Thymus (tissue), 11 donors: ENCODE data around the gene RAD51D. TPM values are rescaled to one million over a fixed set of nuclear protein-coding genes. Genes with fewer than 3 reads are reported as not detected.
A peak's percentile ranks its signal among the peaks of the same experiment; 100 is the strongest.

Source experiments
- DNase-seq, 9 donors: peaks; one replicate each; pipeline ENCODE4 v3.0.0-alpha.2; 2013; ENCODE audit warnings: low spot score in 9 of 9, low read depth in 6 of 9, missing footprints in 1 of 9
- H3K27ac ChIP-seq, 2 donors: one replicate each; pipeline ENCODE4 v1.5.1; 2013; ENCODE audit warnings: control low read depth in 1 of 2, low read depth in 1 of 2, low read length in 1 of 2, mild to moderate bottlenecking in 1 of 2, moderate library complexity in 1 of 2
- H3K27me3 ChIP-seq, 2 donors: one replicate each; pipeline ENCODE4 v1.5.1; 2013; ENCODE audit warnings: low read length in 1 of 2; ENCODE audit not compliant: control insufficient read depth in 2 of 2, insufficient read depth in 1 of 2
- H3K36me3 ChIP-seq, 2 donors: one replicate each; pipeline ENCODE4 v1.5.1; 2013; ENCODE audit warnings: low read length in 1 of 2, mild to moderate bottlenecking in 1 of 2, moderate library complexity in 1 of 2; ENCODE audit not compliant: control insufficient read depth in 2 of 2, insufficient read depth in 2 of 2
- H3K4me1 ChIP-seq, 2 donors: one replicate each; pipeline ENCODE4 v1.5.1; 2013; ENCODE audit warnings: low read length in 2 of 2; ENCODE audit not compliant: control insufficient read depth in 2 of 2, insufficient read depth in 2 of 2
- H3K4me3 ChIP-seq, 2 donors: one replicate each; pipeline ENCODE4 v1.5.1; 2013; ENCODE audit warnings: low read length in 2 of 2, control low read depth in 1 of 2, mild to moderate bottlenecking in 1 of 2
- H3K9me3 ChIP-seq, 2 donors: one replicate each; pipeline ENCODE4 v1.5.1; 2013; ENCODE audit warnings: low read length in 1 of 2, mild to moderate bottlenecking in 1 of 2; ENCODE audit not compliant: control insufficient read depth in 2 of 2, insufficient read depth in 1 of 2
- WGBS: extraction: QIAGEN DNeasy Blood & Tissue Kit; methylation state at CpG from one replicate; pipeline ENCODE4 v1.1.7; 2013; 5-methylcytosine and 5-hydroxymethylcytosine counted together
- polyA plus RNA-seq: library from polyadenylated mRNA; stranded (reverse); fragments of 200-250 nt; gene quantifications from one replicate; pipeline ENCODE4 v1.2.3, GENCODE V29; 2013
- total RNA-seq: library from RNA; stranded (reverse); fragments of 120-200 nt; gene quantifications from one replicate; pipeline ENCODE4 v1.2.4, GENCODE V29; 2013
- donor health status: healthy.

The RAD51D gene
- total and polyA plus RNA-seq, 2 donors = 5.9 to 7.7 TPM

DNA sequence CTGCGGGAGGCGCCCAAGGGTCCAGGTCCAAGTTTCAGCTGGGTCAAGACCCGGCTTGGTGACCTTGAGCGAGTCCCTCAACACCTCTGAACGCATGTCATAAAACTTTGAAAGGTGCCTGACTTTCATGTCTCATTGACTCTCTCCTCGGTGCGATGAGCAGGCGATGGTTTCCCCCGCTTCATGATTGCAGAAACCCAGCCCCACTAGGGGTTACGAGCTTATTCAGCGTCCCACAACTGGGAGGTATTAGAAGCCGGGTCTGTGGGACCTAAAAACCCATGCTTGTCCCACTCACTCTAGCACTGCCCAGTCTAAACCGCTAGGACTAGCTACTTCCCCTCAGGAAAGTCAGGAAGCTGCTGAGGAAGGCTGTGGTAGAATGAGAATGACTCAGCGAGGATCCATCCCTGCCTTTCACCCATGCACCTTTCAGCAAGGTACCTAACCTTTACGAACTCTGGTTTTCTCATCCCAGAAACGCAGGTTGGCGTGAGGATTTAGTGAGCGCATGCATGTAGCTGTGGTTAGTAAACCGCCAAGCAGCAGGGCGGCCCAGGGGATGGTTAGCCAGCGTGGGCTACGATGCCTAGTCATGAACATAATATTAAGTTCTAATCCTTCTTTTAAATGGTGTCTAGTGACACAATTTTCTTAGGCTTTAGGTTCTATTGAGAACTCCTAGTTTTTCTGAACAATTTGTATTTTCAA, 29.9 kb downstream of the RAD51D start:
- H3K36me3 ChIP-seq = no peaks in the 10 kb centered on the region
- DNase-seq = peak in 3 of 9 donors; percentile 23 to 56 (median 52)
- H3K4me3 ChIP-seq = peak overlapping the region; percentile 49 to 98
- 5% methylated on average over 22 of the region's 22 CpGs for WGBS
- H3K27me3 ChIP-seq = no peaks in the 10 kb centered on the region
- H3K9me3 ChIP-seq = no peaks in the 10 kb centered on the region
- H3K4me1 ChIP-seq = peaks cover 0 to 16% of the 10 kb centered on the region in 2 donors
- H3K27ac ChIP-seq = peak overlapping the region; percentile 75 to 87

DNA sequence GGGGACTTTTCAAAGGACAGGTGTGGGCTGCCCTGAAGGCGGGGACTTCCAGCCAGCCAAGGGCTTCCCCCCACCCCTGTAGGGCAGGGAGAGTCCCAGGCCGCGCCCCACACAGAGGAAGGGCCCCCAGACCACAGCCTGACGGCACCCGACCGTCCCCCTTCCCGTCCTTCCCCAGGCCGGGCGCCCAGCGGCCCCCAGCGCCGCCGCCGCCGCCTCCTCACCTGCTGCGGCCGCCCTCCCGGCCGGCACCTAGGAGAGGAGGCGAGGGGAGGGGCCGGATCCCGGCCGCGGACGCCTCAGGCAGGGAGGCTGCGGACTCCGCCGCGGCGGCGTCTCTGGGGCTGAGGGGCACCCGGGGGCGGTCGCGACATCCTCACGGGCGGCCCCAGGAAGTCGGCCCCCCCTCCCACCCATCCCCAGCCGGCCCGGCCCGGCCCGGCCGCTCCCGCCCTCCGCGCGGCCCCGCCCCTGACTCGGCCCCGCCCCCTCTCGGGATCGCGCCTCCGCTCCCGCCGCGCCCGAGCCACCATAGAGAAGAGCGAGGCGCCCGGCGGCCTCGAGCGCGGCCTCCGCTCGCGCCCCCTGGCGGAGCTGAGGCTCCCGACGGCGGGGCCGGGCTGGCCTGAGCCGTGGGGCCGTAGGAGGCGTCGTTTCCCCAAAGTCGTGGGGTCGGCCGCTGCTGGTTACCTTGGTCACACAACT, 30.6 kb downstream of the RAD51D start:
- Histone ChIP-seq H3K27me3 (no peaks in the 10 kb centered on the region), H3K4me1 (peaks cover 0 to 16% of the 10 kb centered on the region in 2 donors), H3K9me3 (no peaks in the 10 kb centered on the region), H3K27ac (peak overlapping the region; percentile 75 to 90), H3K36me3 (no peaks in the 10 kb centered on the region), H3K4me3 (peak overlapping the region; percentile 93 to 98)
- WGBS = under 1% methylated on average over 80 of the region's 80 CpGs
- peak; percentile 45 to 95 (median 85) for DNase-seq

DNA sequence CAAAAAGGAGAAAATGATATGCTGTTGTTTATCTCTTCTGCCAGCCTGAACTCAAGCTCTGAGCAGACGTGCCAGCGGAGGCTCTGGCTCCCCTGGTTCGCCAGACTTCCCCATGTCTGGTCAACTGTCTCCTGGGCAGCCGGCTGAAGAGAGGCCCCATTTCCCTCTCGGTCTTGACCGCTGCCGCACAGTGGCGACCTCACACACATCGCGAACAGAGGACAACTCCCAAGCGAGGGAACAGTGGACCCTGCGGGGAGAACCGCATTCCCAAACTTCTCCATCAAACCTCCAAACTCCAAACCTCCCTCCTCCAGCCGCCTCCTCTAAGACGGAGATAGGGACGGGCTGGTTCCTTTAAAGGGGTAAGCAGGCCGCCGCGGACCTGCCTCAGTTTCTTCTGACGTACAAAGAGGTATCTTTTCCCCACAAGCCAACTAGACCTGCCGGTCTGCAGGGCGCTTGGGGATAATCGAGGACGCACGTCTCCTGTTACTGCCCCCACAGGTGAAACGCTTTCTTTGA, 31.2 kb downstream of the RAD51D start:
- Histone ChIP-seq H3K27ac (peak overlapping the region; percentile 74 to 90), H3K9me3 (no peaks in the 10 kb centered on the region), H3K36me3 (no peaks in the 10 kb centered on the region), H3K27me3 (no peaks in the 10 kb centered on the region), H3K4me1 (peaks cover 0 to 16% of the 10 kb centered on the region in 2 donors), H3K4me3 (peak overlapping the region; percentile 93 to 98)
- DNase-seq = peak in 5 of 9 donors; percentile 16 to 55 (median 29)
- under 1% methylated on average over 26 of the region's 26 CpGs for WGBS

DNA sequence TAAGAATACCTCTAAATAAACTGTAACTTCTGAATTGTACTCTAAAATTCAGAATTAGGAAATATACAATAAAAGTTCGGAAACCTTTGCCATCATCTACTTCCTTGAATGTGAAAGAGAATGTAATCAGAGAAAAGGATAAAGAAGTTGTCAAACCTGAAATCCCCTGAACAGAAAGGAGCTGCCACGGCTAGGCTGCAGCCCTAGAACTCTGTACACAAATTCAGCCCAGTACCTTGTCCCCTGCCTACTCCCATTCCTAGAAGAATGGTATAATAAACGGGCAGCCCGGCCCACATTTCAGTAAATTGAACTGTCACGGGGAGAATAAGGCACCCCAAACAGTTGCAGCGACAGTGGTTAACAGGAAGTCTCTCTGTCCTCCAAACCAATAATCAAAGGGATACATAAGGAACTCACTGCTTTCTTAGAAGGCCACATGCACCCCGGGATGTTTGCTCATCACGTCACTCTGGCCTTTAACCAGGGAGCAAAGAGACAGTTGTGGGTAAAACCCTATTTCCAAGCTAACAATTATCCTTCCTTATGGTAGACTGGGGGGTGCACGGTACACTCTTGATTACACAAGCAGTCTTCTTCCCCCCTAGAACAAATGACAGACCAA, 31.8 kb downstream of the RAD51D start:
- 11% methylated on average over 9 of the region's 9 CpGs for WGBS
- H3K27ac ChIP-seq = peak overlapping the region; percentile 74 to 90
- peak in 7 of 9 donors; percentile 8 to 47 (median 18) for DNase-seq
- peak overlapping the region; percentile 93 to 98 for H3K4me3 ChIP-seq
- H3K4me1 ChIP-seq = peaks cover 0 to 16% of the 10 kb centered on the region in 2 donors
- no peaks in the 10 kb centered on the region for H3K27me3 ChIP-seq
- H3K9me3 ChIP-seq = no peaks in the 10 kb centered on the region
- H3K36me3 ChIP-seq = no peaks in the 10 kb centered on the region

DNA sequence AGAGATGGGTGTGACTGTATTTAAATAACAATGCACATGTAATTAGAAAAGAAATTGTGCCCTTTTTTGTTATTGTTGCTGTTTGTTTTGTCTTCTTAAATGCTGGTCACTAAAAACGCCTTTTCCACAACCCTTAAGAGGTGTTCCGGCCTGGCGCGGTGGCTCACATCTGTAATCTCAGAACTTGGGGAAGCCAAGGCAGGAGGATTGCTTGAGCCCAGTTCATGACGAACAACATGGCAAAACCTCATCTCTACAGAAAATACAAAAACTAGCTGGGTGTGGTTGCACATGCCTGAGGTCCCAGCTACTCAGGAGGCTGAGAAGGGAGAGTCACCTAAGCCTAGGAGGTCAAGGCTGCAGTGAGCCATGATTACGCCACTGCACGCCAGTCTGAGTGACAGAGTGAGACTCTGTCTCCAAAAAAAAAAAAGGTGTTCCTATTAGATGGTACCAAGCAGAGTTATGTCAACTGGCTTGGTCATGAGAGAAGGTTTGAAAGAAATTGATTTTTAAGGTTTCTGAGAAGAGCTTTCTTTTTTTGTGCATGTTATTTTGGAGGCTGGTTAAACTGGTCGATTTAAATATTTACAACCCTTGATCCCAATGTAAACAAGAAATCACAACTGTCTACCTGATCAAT, 32.6 kb downstream of the RAD51D start:
- Histone ChIP-seq H3K4me3 (no peak overlapping the region), H3K4me1 (peaks cover 0 to 18% of the 10 kb centered on the region in 2 donors), H3K27me3 (no peaks in the 10 kb centered on the region), H3K36me3 (no peaks in the 10 kb centered on the region), H3K9me3 (no peaks in the 10 kb centered on the region), H3K27ac (no peak overlapping the region)
- DNase-seq = no peak
- 96% methylated on average over 8 of the region's 8 CpGs for WGBS

DNA sequence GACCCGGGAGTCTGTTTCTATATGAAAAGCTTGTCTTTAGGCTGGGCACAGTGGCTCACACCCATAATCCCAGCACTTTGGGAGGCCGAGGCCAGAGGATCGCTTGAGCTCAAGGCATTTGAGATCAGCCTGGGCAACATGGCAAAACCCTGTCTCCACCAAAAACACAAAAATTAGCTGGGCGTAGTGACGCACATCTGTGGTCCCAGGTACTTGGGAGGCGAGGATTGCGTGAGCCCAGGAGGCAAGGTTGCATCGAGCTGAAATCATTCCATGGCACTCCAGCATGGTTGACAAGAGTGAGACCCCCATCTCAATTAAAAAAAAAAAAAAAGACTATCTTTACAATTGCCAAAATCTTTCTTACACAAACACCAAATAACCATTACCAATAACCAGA, 33.5 kb downstream of the RAD51D start:
- Histone ChIP-seq H3K4me3 (no peak overlapping the region), H3K36me3 (no peaks in the 10 kb centered on the region), H3K27ac (peak overlapping the region in 1 of 2 donors; percentile 27), H3K9me3 (no peaks in the 10 kb centered on the region), H3K27me3 (no peaks in the 10 kb centered on the region), H3K4me1 (peaks cover 0 to 18% of the 10 kb centered on the region in 2 donors)
- WGBS = 97% methylated on average over 8 of the region's 8 CpGs
- no peak for DNase-seq

DNA sequence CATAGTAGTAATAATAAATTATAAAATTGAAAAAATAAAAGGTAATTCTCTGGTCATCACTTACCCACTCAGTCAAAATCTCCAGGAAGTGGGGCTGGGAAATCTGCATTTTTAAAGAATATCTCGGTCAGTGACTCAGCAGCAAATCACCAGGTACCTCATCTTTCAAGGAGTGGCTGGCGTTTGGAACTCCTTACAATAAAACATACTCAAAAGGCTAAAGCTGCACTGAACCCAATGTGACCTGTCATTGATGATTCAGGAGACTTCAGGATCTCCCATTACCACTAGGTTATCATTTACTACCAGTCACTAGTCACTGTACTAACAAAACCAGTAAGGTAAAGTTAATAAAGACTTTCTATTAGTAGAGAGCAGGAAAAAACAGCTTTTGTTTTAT, 34.7 kb downstream of the RAD51D start:
- no peak for DNase-seq
- peaks cover 0 to 18% of the 10 kb centered on the region in 2 donors for H3K4me1 ChIP-seq

DNA sequence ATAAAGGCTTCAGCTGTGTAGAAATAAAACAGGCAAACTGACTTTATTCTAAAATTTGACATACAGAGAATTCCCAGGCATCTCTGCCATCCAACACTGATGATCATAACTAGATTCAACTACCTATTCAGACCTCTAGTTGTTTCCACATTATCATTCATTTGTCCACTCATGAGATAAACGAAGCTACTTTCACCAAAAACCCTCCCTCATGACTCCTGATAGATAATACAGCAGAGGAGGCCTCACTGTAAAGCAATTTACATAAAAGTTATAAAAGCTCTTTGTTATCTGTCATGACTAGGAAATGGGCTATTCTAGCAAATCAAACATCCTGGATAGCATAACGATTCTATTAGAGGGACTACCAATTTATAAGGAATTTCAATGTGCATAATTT, 36.6 kb downstream of the RAD51D start:
- H3K9me3 ChIP-seq = no peaks in the 10 kb centered on the region
- no peaks in the 10 kb centered on the region for H3K27me3 ChIP-seq
- H3K4me1 ChIP-seq = peaks cover 0 to 7% of the 10 kb centered on the region in 2 donors
- WGBS = 95% methylated on average over 2 of the region's 2 CpGs
- H3K36me3 ChIP-seq = no peaks in the 10 kb centered on the region
- no peak overlapping the region for H3K27ac ChIP-seq
- no peak overlapping the region for H3K4me3 ChIP-seq
- DNase-seq = no peak

More for the DNA sequence above, 34.7 kb downstream of the RAD51D start:
- H3K9me3 ChIP-seq = no peaks in the 10 kb centered on the region
- H3K4me3 ChIP-seq = no peak overlapping the region
- no peaks in the 10 kb centered on the region for H3K27me3 ChIP-seq
- H3K27ac ChIP-seq = no peak overlapping the region
- WGBS = 95% methylated on average over 2 of the region's 2 CpGs
- no peaks in the 10 kb centered on the region for H3K36me3 ChIP-seq
